Suprapubic skin (tissue), 4 donors: ENCODE results near the gene URGCP. TPM values are rescaled to one million over a fixed set of nuclear protein-coding genes. Genes with fewer than 3 reads are reported as not detected.

Experiments used
- DNase-seq, 2 donors: peaks; one replicate each; pipeline ENCODE4 v3.0.0-alpha.2; 2019; ENCODE audit warnings: low spot score in 2 of 2
- H3K27ac ChIP-seq: fragments of 200-600 bp; sonication (generic); one replicate; pipeline ENCODE4 v1.5.1; 2019
- H3K27me3 ChIP-seq: fragments of 200-600 bp; sonication (generic); one replicate; pipeline ENCODE4 v1.5.1; 2019
- H3K36me3 ChIP-seq: fragments of 200-600 bp; sonication (generic); one replicate; pipeline ENCODE4 v1.5.1; 2019
- H3K4me1 ChIP-seq: fragments of 200-600 bp; sonication (generic); one replicate; pipeline ENCODE4 v1.5.1; 2019
- H3K4me3 ChIP-seq: fragments of 200-600 bp; sonication (generic); one replicate; pipeline ENCODE4 v1.5.1; 2019; ENCODE audit warnings: mild to moderate bottlenecking
- H3K9me3 ChIP-seq: fragments of 200-600 bp; sonication (generic); one replicate; pipeline ENCODE4 v1.5.1; 2019
- CTCF ChIP-seq, 2 donors: fragments of 200-600 bp in 1 of 2; fragments of 450-650 bp in 1 of 2; sonication (generic) in 1 of 2; IDR thresholded peaks; one replicate each; pipeline ENCODE4 v1.5.1; 2016 to 2019; ENCODE audit warnings: antibody characterized with exemption in 2 of 2, mild to moderate bottlenecking in 1 of 2, moderate library complexity in 1 of 2
- EP300 ChIP-seq: sonication (generic); formaldehyde crosslinking; IDR thresholded peaks from one replicate; pipeline ENCODE4 v1.6.1; 2017; ENCODE audit warnings: antibody characterized with exemption
- POLR2A ChIP-seq, 2 donors: fragments of 450-650 bp; IDR thresholded peaks; one replicate each; pipeline ENCODE4 v1.6.1; 2017; ENCODE audit warnings: antibody characterized with exemption in 2 of 2, mild to moderate bottlenecking in 2 of 2, moderate library complexity in 2 of 2
- POLR2AphosphoS5 ChIP-seq, 3 donors: sonication (generic); formaldehyde crosslinking; IDR thresholded peaks; one replicate each; pipeline ENCODE4 v1.6.1; 2017; ENCODE audit warnings: antibody characterized with exemption in 3 of 3
- WGBS: methylation state at CpG from one replicate; pipeline ENCODE4 v1.1.5; 2018; 5-methylcytosine and 5-hydroxymethylcytosine counted together
- total RNA-seq, 4 donors: library from RNA; depleted of rRNA; stranded (reverse); fragments of >200 nt; gene quantifications; one replicate each; pipeline ENCODE4 v1.1.0, GENCODE V29; 2016

URGCP gene
- total RNA-seq, 4 donors from 2014 or later, result 36.3 to 60.3 (median 39.6) TPM

DNA sequence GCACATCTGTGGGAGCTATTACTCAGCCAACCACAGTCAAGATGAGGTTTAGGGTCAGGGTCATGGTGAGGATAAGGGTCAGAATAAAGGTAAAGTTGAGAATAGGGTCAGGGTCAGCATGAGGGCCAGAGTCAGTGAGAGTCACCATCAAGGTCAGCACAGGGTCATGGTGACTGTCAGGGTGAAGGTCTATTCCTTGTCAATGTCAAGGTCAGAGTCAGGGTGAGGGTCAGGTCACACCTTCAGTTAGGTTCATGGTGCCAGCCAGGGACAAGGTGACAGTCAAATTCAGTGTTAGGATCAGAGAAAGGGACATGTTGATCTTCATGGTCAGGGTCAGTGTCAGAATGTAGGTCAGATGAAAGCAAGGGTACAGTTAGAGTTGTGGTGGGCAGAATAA is 51.2 kb downstream of the URGCP start:
- DNase-seq, result no peak
- no peaks in the 10 kb centered on the region for H3K9me3 ChIP-seq
- no peak overlapping the region for H3K27ac ChIP-seq
- no peaks in the 10 kb centered on the region for H3K36me3 ChIP-seq
- H3K4me1 ChIP-seq, result no peaks in the 10 kb centered on the region
- H3K4me3 ChIP-seq, result no peak overlapping the region
- TF ChIP-seq EP300 (no peak), CTCF (IDR thresholded peaks at IDR 0.05) (no peak), POLR2A (IDR thresholded peaks at IDR 0.05) (no peak), POLR2AphosphoS5 (IDR thresholded peaks at IDR 0.05) (no peak)
- no peaks in the 10 kb centered on the region for H3K27me3 ChIP-seq

DNA sequence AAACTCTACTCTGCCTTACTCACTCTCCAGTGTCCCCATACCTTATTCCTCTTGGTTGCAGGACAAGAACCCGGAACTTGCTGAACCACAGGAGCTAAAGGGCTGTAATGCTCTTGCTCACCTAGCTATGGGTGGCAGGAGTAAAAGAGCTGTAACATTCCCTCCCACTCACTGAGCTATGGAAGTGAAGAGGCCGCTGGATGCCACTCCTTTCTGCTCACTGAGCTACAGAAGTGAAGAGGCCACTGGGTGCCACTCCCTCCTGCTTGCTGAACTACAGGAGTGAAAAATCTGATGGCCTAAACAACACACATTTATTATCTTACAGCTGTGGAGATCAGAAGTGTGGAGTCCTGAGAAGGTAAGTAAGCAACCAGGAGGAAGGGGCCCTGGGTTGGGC is 54.6 kb downstream of the URGCP start:
- TF ChIP-seq POLR2A (IDR thresholded peaks at IDR 0.05), result no peak
- no peak for TF ChIP-seq POLR2AphosphoS5 (IDR thresholded peaks at IDR 0.05)
- no peak for TF ChIP-seq EP300
- no peak for TF ChIP-seq CTCF (IDR thresholded peaks at IDR 0.05)
- no peak overlapping the region for H3K4me3 ChIP-seq
- DNase-seq, result no peak

GRCh38 chr7:43850348-43851116 is 55.9 kb downstream of the URGCP start:
- Histone ChIP-seq H3K4me3 (no peak overlapping the region), H3K27ac (no peak overlapping the region), H3K9me3 (no peaks in the 10 kb centered on the region), H3K4me1 (no peaks in the 10 kb centered on the region), H3K27me3 (no peaks in the 10 kb centered on the region), H3K36me3 (no peaks in the 10 kb centered on the region)
- DNase-seq, result no peak
- no peak for TF ChIP-seq EP300
- 84% methylated on average over 5 of the region's 5 CpGs for WGBS

More for the DNA sequence above, 54.6 kb downstream of the URGCP start:
- H3K36me3 ChIP-seq, result no peaks in the 10 kb centered on the region
- no peak overlapping the region for H3K27ac ChIP-seq
- no peaks in the 10 kb centered on the region for H3K9me3 ChIP-seq
- no peaks in the 10 kb centered on the region for H3K4me1 ChIP-seq
- H3K27me3 ChIP-seq, result no peaks in the 10 kb centered on the region
- WGBS, result 83% methylated on average over 2 of the region's 2 CpGs

DNA sequence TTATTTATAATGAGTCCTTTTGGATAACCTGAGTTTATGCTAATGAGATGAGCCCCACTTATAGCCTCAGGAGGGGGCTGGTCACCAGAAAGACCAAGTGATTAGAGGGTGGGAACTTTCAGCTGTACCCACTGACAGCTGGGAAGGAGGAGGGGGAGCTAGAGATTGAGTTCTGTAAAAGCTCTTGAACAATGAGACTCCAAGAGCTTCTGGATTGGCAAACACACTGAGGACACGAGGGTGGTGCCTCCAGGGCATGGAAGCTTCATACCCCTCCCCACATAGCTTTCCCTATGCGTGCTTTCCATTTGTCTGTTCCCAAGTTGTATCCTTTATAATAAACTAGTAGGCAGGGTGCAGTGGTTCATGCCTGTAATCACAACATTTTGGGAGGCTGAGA is 57.3 kb downstream of the URGCP start:
- no peaks in the 10 kb centered on the region for H3K4me1 ChIP-seq
- TF ChIP-seq EP300, result no peak
- DNase-seq, result no peak
- H3K9me3 ChIP-seq, result no peaks in the 10 kb centered on the region
- no peaks in the 10 kb centered on the region for H3K36me3 ChIP-seq
- WGBS, result 39% methylated on average over 2 of the region's 2 CpGs
- H3K4me3 ChIP-seq, result no peak overlapping the region
- H3K27ac ChIP-seq, result no peak overlapping the region
- no peaks in the 10 kb centered on the region for H3K27me3 ChIP-seq

DNA sequence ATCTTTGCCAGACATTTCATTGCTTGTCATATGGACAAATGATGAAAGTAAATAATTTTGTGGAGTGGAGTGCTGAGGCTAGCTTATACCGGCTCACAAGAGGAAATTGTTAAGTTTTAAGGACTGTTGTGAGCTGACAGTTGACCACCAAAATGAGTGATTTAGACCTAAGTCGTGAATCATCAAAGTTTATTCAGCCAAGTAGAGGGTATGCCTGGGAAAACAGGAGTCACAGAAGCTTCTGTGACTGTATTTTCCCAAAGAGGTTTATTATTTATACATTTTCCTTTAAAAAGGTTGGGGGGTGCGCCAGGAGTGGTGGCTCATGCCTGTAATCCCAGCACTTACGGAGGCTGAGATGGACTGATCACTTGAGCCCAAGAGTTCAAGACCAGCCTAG is 58.9 kb downstream of the URGCP start:
- no peak for TF ChIP-seq CTCF (IDR thresholded peaks at IDR 0.05)
- no peak for TF ChIP-seq POLR2AphosphoS5 (IDR thresholded peaks at IDR 0.05)
- no peak for TF ChIP-seq POLR2A (IDR thresholded peaks at IDR 0.05)
- no peak for TF ChIP-seq EP300

GRCh38 chr7:43844662-43845061 is 61.7 kb downstream of the URGCP start:
- H3K27ac ChIP-seq, result no peak overlapping the region
- no peaks in the 10 kb centered on the region for H3K27me3 ChIP-seq
- TF ChIP-seq POLR2AphosphoS5 (IDR thresholded peaks at IDR 0.05) (no peak), CTCF (IDR thresholded peaks at IDR 0.05) (no peak), EP300 (no peak), POLR2A (IDR thresholded peaks at IDR 0.05) (no peak)
- WGBS, result 76% methylated on average over 2 of the region's 2 CpGs
- no peaks in the 10 kb centered on the region for H3K9me3 ChIP-seq
- DNase-seq, result no peak
- H3K36me3 ChIP-seq, result no peaks in the 10 kb centered on the region
- no peak overlapping the region for H3K4me3 ChIP-seq
- no peaks in the 10 kb centered on the region for H3K4me1 ChIP-seq

More for the DNA sequence above, 58.9 kb downstream of the URGCP start:
- no peak for DNase-seq
- Histone ChIP-seq H3K4me1 (no peaks in the 10 kb centered on the region), H3K27me3 (no peaks in the 10 kb centered on the region), H3K4me3 (no peak overlapping the region), H3K27ac (no peak overlapping the region), H3K9me3 (no peaks in the 10 kb centered on the region), H3K36me3 (no peaks in the 10 kb centered on the region)
- WGBS, result 74% methylated on average over 3 of the region's 4 CpGs
